Endodermal cell (in vitro differentiated cells): Measurements from ENCODE around the gene FNBP1L. TPM values are rescaled to one million over a fixed set of nuclear protein-coding genes. Genes with fewer than 3 reads are reported as not detected.

Experiments
- DNase-seq: peaks from one replicate; pipeline ENCODE4 v3.0.0-alpha.2; 2017
- H3K27ac ChIP-seq: 2 replicates; pipeline ENCODE4 v1.5.1; 2013; ENCODE audit warnings: mild to moderate bottlenecking, low read depth, low read length, moderate library complexity
- H3K27me3 ChIP-seq: 2 replicates; pipeline ENCODE4 v1.6.1; 2013; ENCODE audit warnings: mild to moderate bottlenecking, low read length, moderate library complexity; ENCODE audit not compliant: insufficient read depth, control insufficient read depth, poor library complexity, severe bottlenecking
- H3K36me3 ChIP-seq: 2 replicates; pipeline ENCODE4 v1.7.0; 2013; ENCODE audit warnings: mild to moderate bottlenecking, low read length, moderate library complexity; ENCODE audit not compliant: control insufficient read depth, insufficient read depth
- H3K4me1 ChIP-seq: one replicate; pipeline ENCODE4 v1.7.0; 2013; ENCODE audit warnings: low read length; ENCODE audit not compliant: control insufficient read depth, insufficient read depth
- H3K4me3 ChIP-seq: 2 replicates; pipeline ENCODE4 v1.5.1; 2013; ENCODE audit warnings: mild to moderate bottlenecking, low read length, moderate library complexity
- H3K9ac ChIP-seq: 2 replicates; pipeline ENCODE4 v1.6.1; 2013; ENCODE audit warnings: mild to moderate bottlenecking, low read length, moderate library complexity; ENCODE audit not compliant: poor library complexity, severe bottlenecking; ENCODE audit errors: extremely low read depth
- H3K9me3 ChIP-seq: 2 replicates; pipeline ENCODE4 v1.6.1; 2013; ENCODE audit warnings: mild to moderate bottlenecking, low read length, moderate library complexity; ENCODE audit not compliant: control insufficient read depth
- H3K27ac Mint-ChIP-seq: 2 replicates; pipeline ENCODE4 v1.8.0; 2020; ENCODE audit warnings: mixed read lengths
- H3K27me3 Mint-ChIP-seq: 2 replicates; pipeline ENCODE4 v1.8.0; 2021; ENCODE audit warnings: mild to moderate bottlenecking, mixed read lengths; ENCODE audit not compliant: insufficient read depth
- H3K36me3 Mint-ChIP-seq: 2 replicates; pipeline ENCODE4 v1.8.0; 2020; ENCODE audit warnings: low read depth, mixed read lengths
- H3K4me1 Mint-ChIP-seq: 2 replicates; pipeline ENCODE4 v1.8.0; 2020; ENCODE audit warnings: mixed read lengths
- H3K4me3 Mint-ChIP-seq: 2 replicates; pipeline ENCODE4 v1.8.0; 2020; ENCODE audit warnings: mild to moderate bottlenecking, moderate library complexity, mixed read lengths
- H3K9me3 Mint-ChIP-seq: 2 replicates; pipeline ENCODE4 v1.8.0; 2020; ENCODE audit warnings: mild to moderate bottlenecking, mixed read lengths
- WGBS, 2 experiments: methylation state at CpG; one replicate each; pipeline versions ENCODE4 v1.1.5 to v1.1.7; 2013; ENCODE audit warnings: missing lambda C conversion rate in 2 of 2, mixed read lengths in 1 of 2; ENCODE audit not compliant: insufficient coverage in 1 of 2, insufficient read length in 1 of 2; 5-methylcytosine and 5-hydroxymethylcytosine counted together
- total RNA-seq, 2 donors: library from RNA; stranded (reverse); fragmentation: NEBNext Ultra II Directional in 1 of 2; extraction: Animal tissue kit (Norgen Biotek cat#: 25700) in 1 of 2; gene quantifications; 2 replicates in 1 of 2; 3 replicates in 1 of 2; pipeline ENCODE4 v1.2.1, GENCODE V29; 2021
- TF ChIP-seq, protein P1 (sequence below): fragments of 200-600 bp; sonication (generic); conservative IDR thresholded peaks from 2 replicates; pipeline ENCODE4 v1.5.0; 2021; ENCODE audit warnings: antibody characterized with exemption, mild to moderate bottlenecking

FNBP1L gene
- total RNA-seq, 2 donors from 2014 or later = 96.8 to 107 TPM

DNA sequence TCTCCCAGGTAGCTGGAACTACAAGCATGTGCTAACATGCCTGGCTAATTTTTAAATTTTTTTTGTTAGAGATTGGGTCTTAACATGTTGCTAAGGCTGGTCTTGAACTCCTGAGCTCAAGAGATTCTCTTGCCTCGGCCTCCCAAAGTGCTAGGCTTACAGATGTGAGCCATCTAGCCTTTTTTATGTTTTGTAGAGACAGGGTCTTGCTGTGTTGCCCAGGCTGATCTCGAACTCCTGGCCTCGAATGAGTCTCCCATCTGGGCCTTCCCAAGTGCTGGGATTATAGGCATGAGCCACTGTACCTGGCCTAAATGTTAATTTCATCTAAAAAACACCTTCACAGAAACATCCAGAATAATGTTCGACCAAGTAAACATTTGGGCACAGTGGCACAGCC, 48.6 kb downstream of the FNBP1L start:
- Histone ChIP-seq H3K36me3 (peaks cover 36% of the 10 kb centered on the region), H3K9ac (no peak overlapping the region), H3K4me3 (no peak overlapping the region), H3K4me1 (no peaks in the 10 kb centered on the region), H3K27me3 (no peaks in the 10 kb centered on the region), H3K27ac (no peak overlapping the region), H3K9me3 (peaks cover 11% of the 10 kb centered on the region)
- no peaks in the 10 kb centered on the region for H3K27me3 Mint-ChIP-seq
- H3K27ac Mint-ChIP-seq = no peak overlapping the region
- WGBS, 2 experiments = 88 to 98% methylated on average over 4 of the region's 4 CpGs
- TF ChIP-seq, protein P1, sequence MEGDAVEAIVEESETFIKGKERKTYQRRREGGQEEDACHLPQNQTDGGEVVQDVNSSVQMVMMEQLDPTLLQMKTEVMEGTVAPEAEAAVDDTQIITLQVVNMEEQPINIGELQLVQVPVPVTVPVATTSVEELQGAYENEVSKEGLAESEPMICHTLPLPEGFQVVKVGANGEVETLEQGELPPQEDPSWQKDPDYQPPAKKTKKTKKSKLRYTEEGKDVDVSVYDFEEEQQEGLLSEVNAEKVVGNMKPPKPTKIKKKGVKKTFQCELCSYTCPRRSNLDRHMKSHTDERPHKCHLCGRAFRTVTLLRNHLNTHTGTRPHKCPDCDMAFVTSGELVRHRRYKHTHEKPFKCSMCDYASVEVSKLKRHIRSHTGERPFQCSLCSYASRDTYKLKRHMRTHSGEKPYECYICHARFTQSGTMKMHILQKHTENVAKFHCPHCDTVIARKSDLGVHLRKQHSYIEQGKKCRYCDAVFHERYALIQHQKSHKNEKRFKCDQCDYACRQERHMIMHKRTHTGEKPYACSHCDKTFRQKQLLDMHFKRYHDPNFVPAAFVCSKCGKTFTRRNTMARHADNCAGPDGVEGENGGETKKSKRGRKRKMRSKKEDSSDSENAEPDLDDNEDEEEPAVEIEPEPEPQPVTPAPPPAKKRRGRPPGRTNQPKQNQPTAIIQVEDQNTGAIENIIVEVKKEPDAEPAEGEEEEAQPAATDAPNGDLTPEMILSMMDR = no peak
- peaks cover 8% of the 10 kb centered on the region for H3K9me3 Mint-ChIP-seq
- no peak for DNase-seq
- H3K4me3 Mint-ChIP-seq = no peak overlapping the region
- H3K4me1 Mint-ChIP-seq = peaks cover 12% of the 10 kb centered on the region
- H3K36me3 Mint-ChIP-seq = peaks cover 34% of the 10 kb centered on the region

DNA sequence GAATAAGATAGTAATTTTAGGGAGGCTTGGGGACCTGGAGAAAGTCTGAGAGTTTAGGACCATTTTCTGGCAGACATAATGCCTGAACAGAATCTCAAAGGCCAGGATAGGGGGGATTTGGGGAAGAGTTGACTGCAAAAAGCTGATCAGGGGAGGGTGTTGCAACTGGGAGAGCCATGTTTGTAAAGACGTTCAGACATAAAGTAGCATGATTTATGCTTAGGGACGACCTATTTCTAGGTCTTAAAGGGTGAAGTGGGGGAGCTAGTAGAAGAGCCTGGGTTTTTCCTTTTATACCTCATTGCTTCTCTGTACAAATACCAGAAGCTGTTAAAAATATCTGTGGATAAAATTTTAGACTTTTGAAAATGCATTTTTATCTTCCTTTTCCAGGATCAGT, 51.2 kb downstream of the FNBP1L start:
- DNase-seq = no peak
- peaks cover 59% of the 10 kb centered on the region for H3K36me3 ChIP-seq
- Mint-ChIP-seq H3K27me3 (no peaks in the 10 kb centered on the region), H3K4me3 (no peak overlapping the region), H3K27ac (peak overlapping the region; percentile 14), H3K36me3 (peaks cover 47% of the 10 kb centered on the region), H3K9me3 (peaks cover 8% of the 10 kb centered on the region), H3K4me1 (peaks cover 22% of the 10 kb centered on the region)
- H3K27me3 ChIP-seq = no peaks in the 10 kb centered on the region
- no peak overlapping the region for H3K4me3 ChIP-seq
- H3K27ac ChIP-seq = no peak overlapping the region
- TF ChIP-seq, protein P1 = no peak
- 83 to 87% methylated on average over 2 of the region's 2 CpGs for WGBS, 2 experiments
- H3K4me1 ChIP-seq = no peaks in the 10 kb centered on the region
- peaks cover 13% of the 10 kb centered on the region for H3K9me3 ChIP-seq
- no peak overlapping the region for H3K9ac ChIP-seq

DNA sequence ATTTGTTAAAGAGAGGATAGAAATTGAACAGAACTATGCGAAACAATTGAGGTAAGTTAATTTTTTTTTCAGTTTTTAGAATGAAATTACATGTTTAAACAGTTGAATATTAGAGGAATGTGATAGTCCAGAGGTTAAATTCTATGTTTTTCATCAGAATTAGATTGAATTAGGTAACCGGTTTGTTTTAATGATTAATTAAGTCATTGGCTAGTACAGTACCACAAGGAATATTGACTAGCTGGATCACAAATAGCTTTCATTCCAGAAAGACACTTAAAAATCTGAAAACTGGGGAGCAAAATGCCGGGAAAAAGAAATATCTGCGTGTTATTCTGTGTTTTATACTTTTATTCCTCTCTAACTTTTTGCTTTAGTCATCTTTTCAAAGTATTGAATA, 51.6 kb downstream of the FNBP1L start:
- no peak overlapping the region for H3K27ac ChIP-seq
- TF ChIP-seq, protein P1 = no peak
- no peak overlapping the region for H3K4me3 ChIP-seq
- Mint-ChIP-seq H3K4me3 (no peak overlapping the region), H3K27me3 (no peaks in the 10 kb centered on the region), H3K4me1 (peaks cover 26% of the 10 kb centered on the region), H3K36me3 (peaks cover 47% of the 10 kb centered on the region), H3K9me3 (peaks cover 8% of the 10 kb centered on the region), H3K27ac (no peak overlapping the region)
- WGBS, 2 experiments = 91 to 99% methylated on average over 2 to 4 of the region's 4 CpGs
- peaks cover 59% of the 10 kb centered on the region for H3K36me3 ChIP-seq
- H3K4me1 ChIP-seq = no peaks in the 10 kb centered on the region
- H3K9me3 ChIP-seq = peaks cover 12% of the 10 kb centered on the region
- H3K27me3 ChIP-seq = no peaks in the 10 kb centered on the region
- DNase-seq = no peak
- no peak overlapping the region for H3K9ac ChIP-seq
